HEK293T (cell line): Measurements from ENCODE around the gene PRDM10.
"Not testable (repeated sequence)": the region's sequence is repeated elsewhere in the genome, so short reads cannot be mapped to it uniquely, and the experiment has no call there.

Experiments used
- BHLHE40 ChIP-seq: fragments of 450-650 bp; IDR thresholded peaks from 2 replicates; pipeline ENCODE4 v1.6.1; 2016; ENCODE audit warnings: mild to moderate bottlenecking, moderate library complexity, borderline replicate concordance
- ELF4 ChIP-seq: fragments of 450-650 bp; IDR thresholded peaks from 2 replicates; pipeline ENCODE4 v1.6.1; 2017; ENCODE audit warnings: antibody characterized with exemption
- FOXA1 ChIP-seq: fragments of 450-650 bp; IDR thresholded peaks from 2 replicates; pipeline ENCODE4 v1.6.1; 2016; ENCODE audit warnings: mild to moderate bottlenecking
- ZNF384 ChIP-seq: fragments of 450-650 bp; IDR thresholded peaks from 2 replicates; pipeline ENCODE4 v1.6.1; 2016

GRCh38 chr11:130015846-130016245 lies 13.2 kb upstream of the PRDM10 start:
- not testable (repeated sequence) for TF ChIP-seq FOXA1, ELF4, ZNF384, BHLHE40
